ENCODE measurements around the gene STYXL1. TPM values are rescaled to one million over a fixed set of nuclear protein-coding genes. Genes with fewer than 3 reads are reported as not detected.
A peak's percentile ranks its signal among the peaks of the same experiment; 100 is the strongest.

STYXL1 gene
- total RNA-seq, 3 donors from 2014 or later: 27.5 to 38.3 (median 28.3) TPM

GRCh38 chr7:76000566-76000965 lies 47.2 kb downstream of the STYXL1 start:
- intact Hi-C loops (cut with DNase I; ENCODE audit: low total_unique reads): loop anchor here (5.0 kb wide), 1 partner anchor 943 kb away; no protein-coding TSS in a partner anchor
- H3K36me3 ChIP-seq: no peaks in the 10 kb centered on the region

GRCh38 chr7:75998038-75998437 lies 49.8 kb downstream of the STYXL1 start:
- TF ChIP-seq POLR2AphosphoS5 (IDR thresholded peaks at IDR 0.05) (no peak), POLR2A (IDR thresholded peaks at IDR 0.05) (no peak), CTCF (IDR thresholded peaks at IDR 0.05) (no peak)
- Histone ChIP-seq H3K4me1 (peaks cover 0 to 7% of the 10 kb centered on the region in 2 donors), H3K4me3 (no peak overlapping the region), H3K27ac (no peak overlapping the region), H3K9me3 (no peaks in the 10 kb centered on the region), H3K36me3 (no peaks in the 10 kb centered on the region), H3K27me3 (no peaks in the 10 kb centered on the region)
- intact Hi-C loops (cut with DNase I; ENCODE audit: low total_unique reads): no loop called here
- no peak for DNase-seq (ENCODE audit: low spot score in 2 of 2)

More at GRCh38 chr7:76000566-76000965, 47.2 kb downstream of the STYXL1 start:
- Histone ChIP-seq H3K4me1 (no peaks in the 10 kb centered on the region), H3K27ac (no peak overlapping the region), H3K27me3 (no peaks in the 10 kb centered on the region), H3K4me3 (no peak overlapping the region), H3K9me3 (no peaks in the 10 kb centered on the region)
- no peak for TF ChIP-seq POLR2A (IDR thresholded peaks at IDR 0.05)
- no peak for TF ChIP-seq CTCF (IDR thresholded peaks at IDR 0.05)
- TF ChIP-seq POLR2AphosphoS5 (IDR thresholded peaks at IDR 0.05): no peak
- DNase-seq (ENCODE audit: low spot score in 2 of 2): no peak

- intact Hi-C loops (cut with DNase I; ENCODE audit: low total_unique reads): no loop called here
- no peak for DNase-seq (ENCODE audit: low spot score in 2 of 2)
- no peaks in the 10 kb centered on the region for H3K36me3 ChIP-seq
- no peak overlapping the region for H3K27ac ChIP-seq
- no peaks in the 10 kb centered on the region for H3K27me3 ChIP-seq
- no peaks in the 10 kb centered on the region for H3K9me3 ChIP-seq
- TF ChIP-seq POLR2A (IDR thresholded peaks at IDR 0.05) (no peak), POLR2AphosphoS5 (IDR thresholded peaks at IDR 0.05) (no peak)
- H3K4me3 ChIP-seq: no peak overlapping the region
- H3K4me1 ChIP-seq: peaks cover 0 to 7% of the 10 kb centered on the region in 2 donors
These were observed 51.3 kb downstream of the STYXL1 start for GRCh38 chr7:75996476-75996875.

- Histone ChIP-seq H3K9me3 (no peaks in the 10 kb centered on the region), H3K27me3 (no peaks in the 10 kb centered on the region), H3K4me1 (peaks cover 0 to 7% of the 10 kb centered on the region in 2 donors), H3K4me3 (no peak overlapping the region), H3K27ac (no peak overlapping the region), H3K36me3 (no peaks in the 10 kb centered on the region)
- no peak for DNase-seq (ENCODE audit: low spot score in 2 of 2)
- intact Hi-C loops (cut with DNase I; ENCODE audit: low total_unique reads): no loop called here
- TF ChIP-seq POLR2A (IDR thresholded peaks at IDR 0.05) (no peak), POLR2AphosphoS5 (IDR thresholded peaks at IDR 0.05) (no peak), CTCF (IDR thresholded peaks at IDR 0.05) (no peak)
These were observed 51.8 kb downstream of the STYXL1 start for GRCh38 chr7:75995996-75996395.

- no peaks in the 10 kb centered on the region for H3K27me3 ChIP-seq
- no peaks in the 10 kb centered on the region for H3K36me3 ChIP-seq
- peak overlapping the region; percentile 80 to 90 (median 88) for H3K4me3 ChIP-seq
- peak in 1 of 2 donors; percentile 50 for DNase-seq (ENCODE audit: low spot score in 2 of 2)
- TF ChIP-seq CTCF (IDR thresholded peaks at IDR 0.05): no peak
- TF ChIP-seq POLR2AphosphoS5 (IDR thresholded peaks at IDR 0.05): no peak
- no peak for TF ChIP-seq POLR2A (IDR thresholded peaks at IDR 0.05)
- no peaks in the 10 kb centered on the region for H3K9me3 ChIP-seq
- peak overlapping the region; percentile 81 to 94 for H3K27ac ChIP-seq
- H3K4me1 ChIP-seq: peaks cover 0 to 7% of the 10 kb centered on the region in 2 donors
- intact Hi-C loops (cut with DNase I; ENCODE audit: low total_unique reads): no loop called here
These were observed 52.7 kb downstream of the STYXL1 start for GRCh38 chr7:75995052-75995471.

All from breast epithelium (tissue), 4 donors.